ENCODE data around the gene NR4A3. TPM values are rescaled to one million over a fixed set of nuclear protein-coding genes. Genes with fewer than 3 reads are reported as not detected.

Gene NR4A3
- total RNA-seq, 1 experiment from 2014 or later = 0.24 TPM

DNA sequence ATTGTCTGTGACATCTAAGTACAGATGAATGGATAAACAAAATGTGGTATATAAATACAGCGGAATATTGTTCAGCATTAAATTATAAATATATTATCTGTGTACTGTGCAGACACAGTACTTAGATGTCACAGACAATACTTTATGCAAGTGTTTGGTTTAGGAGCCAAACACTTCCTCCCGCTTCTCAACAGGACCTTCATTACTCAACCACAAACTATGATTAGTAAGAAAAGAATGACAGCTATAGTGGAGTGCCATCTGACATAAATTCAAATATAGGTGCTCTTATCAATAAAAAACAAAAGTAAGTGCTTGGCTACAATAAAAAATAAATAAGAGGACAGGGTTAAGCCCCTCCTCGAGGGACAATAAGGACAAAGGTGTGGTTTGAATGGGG is 45.9 kb downstream of the NR4A3 start:
- no peak overlapping the region for H4K91ac ChIP-seq (ENCODE audit: insufficient read length, low read depth, low read length)
- DNase-seq = no peak
- no peaks in the 10 kb centered on the region for H3K9me3 ChIP-seq (ENCODE audit: control insufficient read depth, low read depth, low read length)
- H3T11ph ChIP-seq (ENCODE audit: low read length) = no peak overlapping the region
- no peak overlapping the region for H4K5ac ChIP-seq (ENCODE audit: insufficient read length, low read depth, low read length)
- no peaks in the 10 kb centered on the region for H3K23me2 ChIP-seq (ENCODE audit: insufficient read length, low read depth, low read length, poor library complexity, severe bottlenecking)
- no peak overlapping the region for H3K27ac ChIP-seq (ENCODE audit: insufficient read length, low read depth, low read length)
- H2AFZ ChIP-seq (ENCODE audit: low read length) = no peak overlapping the region
- no peak overlapping the region for H3K9ac ChIP-seq (ENCODE audit: extremely low read depth, insufficient read length, low read length)
- Mint-ChIP-seq H3K27me3 (ENCODE audit: low read depth) (no peaks in the 10 kb centered on the region), H3K4me1 (peaks cover 7 to 15% of the 10 kb centered on the region in 2 experiments), H3K4me3 (no peak overlapping the region), H3K27ac (no peak overlapping the region), H3K9me3 (no peaks in the 10 kb centered on the region), H3K36me3 (ENCODE audit: insufficient read depth in 1 of 3, low read depth in 3 of 3) (no peaks in the 10 kb centered on the region)
- no peak overlapping the region for H3K18ac ChIP-seq (ENCODE audit: insufficient read length, low read depth, low read length)
- no peak overlapping the region for H2BK12ac ChIP-seq (ENCODE audit: insufficient read length, low read depth, low read length)
- no peak overlapping the region for H2BK5ac ChIP-seq (ENCODE audit: insufficient read length, low read length)
- no peak overlapping the region for H2BK15ac ChIP-seq (ENCODE audit: low read depth, low read length)
- H3K23ac ChIP-seq (ENCODE audit: insufficient read length, low read depth, low read length) = no peak overlapping the region
- H3K4ac ChIP-seq (ENCODE audit: low read depth, low read length) = no peak overlapping the region
- H3K27me3 ChIP-seq (ENCODE audit: insufficient read depth, low read length) = no peaks in the 10 kb centered on the region
- no peaks in the 10 kb centered on the region for H3K79me2 ChIP-seq (ENCODE audit: insufficient read depth, low read length)
- WGBS (ENCODE audit: extremely low coverage, insufficient read length, low lambda C conversion rate) = no CpG with 5 or more reads among the region's 3 CpGs
- no peak overlapping the region for H2BK120ac ChIP-seq (ENCODE audit: low read depth, low read length, poor library complexity, severe bottlenecking)
- no peak overlapping the region for H4K8ac ChIP-seq (replicated peaks; ENCODE audit: insufficient read length, low read depth, low read length)
- H3K56ac ChIP-seq (ENCODE audit: insufficient read length, low read depth, low read length) = no peak overlapping the region
- H3K14ac ChIP-seq (ENCODE audit: insufficient read depth, low read length) = no peak overlapping the region
- H2BK20ac ChIP-seq (ENCODE audit: low read depth, low read length, poor library complexity, severe bottlenecking) = no peak overlapping the region
- no peak overlapping the region for H3K4me2 ChIP-seq (ENCODE audit: insufficient read depth, insufficient read length, low read length)
- no peaks in the 10 kb centered on the region for H3K79me1 ChIP-seq (ENCODE audit: insufficient read depth, low read depth, low read length, poor library complexity, severe bottlenecking)
- no peak overlapping the region for H2AK5ac ChIP-seq (ENCODE audit: insufficient read length, low read length)
- 0 out of 2 replicates have a peak, but pooled peaks cover 7% of the 10 kb centered on the region for H3K4me1 ChIP-seq (ENCODE audit: insufficient read depth, low read length)
- H4K20me1 ChIP-seq (ENCODE audit: control insufficient read depth, insufficient read depth, insufficient read length) = no peaks in the 10 kb centered on the region
- TF ChIP-seq CTCF (conservative IDR thresholded peaks at IDR 0.05) = no peak

Measured in H9 (cell line).